Subcutaneous adipose tissue (tissue), 4 donors: Measurements from ENCODE around the gene PIWIL4. TPM values are rescaled to one million over a fixed set of nuclear protein-coding genes. Genes with fewer than 3 reads are reported as not detected.

Source experiments
- CTCF ChIP-seq: fragments of 450-650 bp; IDR thresholded peaks from one replicate; pipeline ENCODE4 v1.5.1; 2016; ENCODE audit warnings: low read depth, mild to moderate bottlenecking, control low read depth, antibody characterized with exemption, moderate library complexity
- total RNA-seq, 4 donors: library from RNA; depleted of rRNA; stranded (reverse); fragments of >200 nt; gene quantifications; one replicate each; pipeline ENCODE4 v1.1.0, GENCODE V29; 2016

PIWIL4 gene
- total RNA-seq, 4 donors from 2014 or later, result 2.8 to 9.0 (median 7.6) TPM

- no peak for TF ChIP-seq CTCF
Measured at GRCh38 chr11:94528551-94528950, 38.6 kb upstream of the PIWIL4 start.

GRCh38 chr11:94532211-94532610, 35.0 kb upstream of the PIWIL4 start:
- no peak for TF ChIP-seq CTCF

- TF ChIP-seq CTCF, result no peak
Measured at GRCh38 chr11:94533206-94533605, 34.0 kb upstream of the PIWIL4 start.

GRCh38 chr11:94533696-94534630, 33.2 kb upstream of the PIWIL4 start:
- no peak for TF ChIP-seq CTCF

GRCh38 chr11:94536386-94536785, 30.8 kb upstream of the PIWIL4 start:
- no peak for TF ChIP-seq CTCF

GRCh38 chr11:94537031-94537600, 30.1 kb upstream of the PIWIL4 start:
- TF ChIP-seq CTCF, result no peak

- TF ChIP-seq CTCF, result no peak
Measured at GRCh38 chr11:94539420-94539819, 27.7 kb upstream of the PIWIL4 start.
